ENCODE data around the gene CAPN12.

Gene CAPN12

DNA sequence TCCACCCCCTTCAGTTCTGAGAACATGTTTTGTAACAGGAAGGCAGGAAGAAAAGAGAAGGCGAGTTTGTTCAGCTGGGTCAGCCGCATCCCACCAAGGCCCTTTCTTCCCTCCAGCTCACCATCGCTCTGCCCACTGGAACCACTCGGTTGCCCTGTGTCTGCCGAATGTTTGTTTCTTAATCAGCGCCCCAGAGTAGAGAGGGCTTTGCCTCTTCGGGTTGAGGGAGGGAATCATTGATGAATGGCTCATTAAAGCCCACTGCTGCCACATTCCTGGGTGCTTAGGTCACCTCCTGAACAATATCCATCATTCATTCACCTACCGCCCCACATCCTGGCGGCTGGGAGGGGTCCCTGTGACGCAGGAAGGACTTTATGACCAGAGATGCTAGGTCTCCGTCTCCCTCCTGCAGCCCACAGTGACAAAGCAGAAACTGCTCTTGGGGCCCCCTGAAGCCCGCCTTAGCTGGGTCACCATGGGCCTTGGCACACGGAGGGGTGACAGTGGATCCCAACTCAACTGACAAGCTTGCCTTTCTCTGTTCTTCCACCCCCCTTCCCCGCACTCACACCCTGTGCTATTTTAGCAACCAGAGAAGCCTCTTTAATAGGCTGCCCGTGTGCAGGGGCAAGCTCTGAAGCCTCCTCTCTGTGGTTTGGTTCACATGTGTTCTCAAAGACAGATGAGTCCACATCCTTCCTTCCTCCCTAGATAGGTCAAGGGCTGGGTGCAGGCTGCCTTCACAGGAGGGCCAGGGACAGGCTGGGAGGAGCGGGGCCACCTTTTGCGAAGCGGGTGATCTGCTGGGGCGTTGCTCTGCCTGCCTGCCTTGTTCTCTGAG lies 50.7 kb downstream of the CAPN12 start:
- peak; percentile 97 for DNase-seq

DNA sequence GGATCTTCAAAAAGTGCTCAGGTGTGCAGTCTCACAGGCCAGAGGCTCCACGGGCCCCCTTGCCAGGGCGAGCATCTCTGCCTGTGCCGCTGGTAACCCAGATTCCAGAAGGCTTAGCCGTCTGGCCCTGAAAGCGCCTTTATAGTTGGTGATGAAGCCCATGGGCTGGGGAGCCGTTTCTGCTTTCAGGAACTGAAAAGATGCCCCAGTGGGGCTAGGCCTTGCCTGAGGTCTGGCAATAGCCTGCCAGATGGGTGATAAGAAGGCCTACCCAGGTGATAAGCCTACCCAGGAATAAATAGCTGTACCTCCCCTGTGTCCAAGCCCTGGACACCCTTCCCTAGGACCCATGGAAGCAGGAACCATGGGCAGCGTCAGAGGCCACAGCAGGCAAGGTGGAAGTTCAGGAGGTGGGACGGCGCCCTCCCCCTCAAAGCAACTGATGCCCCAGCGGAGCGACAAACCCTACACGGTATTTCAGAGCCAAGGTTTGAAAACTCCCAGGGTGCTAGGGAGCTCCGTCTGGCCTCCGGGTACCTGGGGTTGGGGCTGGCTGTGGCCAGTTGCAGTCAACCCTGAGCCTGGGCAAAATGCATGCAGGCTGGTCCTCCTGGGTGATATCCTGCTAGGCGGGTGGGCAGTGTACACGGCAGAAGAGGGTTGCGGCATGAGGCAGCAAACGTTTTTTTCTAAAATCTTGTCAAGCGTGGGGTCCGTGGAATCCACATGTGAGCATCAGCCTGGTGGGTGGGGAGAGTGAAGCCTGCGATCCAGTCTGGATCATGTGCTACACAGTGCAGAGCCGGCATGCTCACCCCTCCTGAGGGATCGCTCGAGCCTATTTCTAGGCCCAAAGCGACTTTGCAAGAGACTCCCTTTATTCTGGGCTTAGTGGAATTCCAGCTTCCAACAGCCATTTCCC lies 51.6 kb downstream of the CAPN12 start:
- no peak for DNase-seq

DNA sequence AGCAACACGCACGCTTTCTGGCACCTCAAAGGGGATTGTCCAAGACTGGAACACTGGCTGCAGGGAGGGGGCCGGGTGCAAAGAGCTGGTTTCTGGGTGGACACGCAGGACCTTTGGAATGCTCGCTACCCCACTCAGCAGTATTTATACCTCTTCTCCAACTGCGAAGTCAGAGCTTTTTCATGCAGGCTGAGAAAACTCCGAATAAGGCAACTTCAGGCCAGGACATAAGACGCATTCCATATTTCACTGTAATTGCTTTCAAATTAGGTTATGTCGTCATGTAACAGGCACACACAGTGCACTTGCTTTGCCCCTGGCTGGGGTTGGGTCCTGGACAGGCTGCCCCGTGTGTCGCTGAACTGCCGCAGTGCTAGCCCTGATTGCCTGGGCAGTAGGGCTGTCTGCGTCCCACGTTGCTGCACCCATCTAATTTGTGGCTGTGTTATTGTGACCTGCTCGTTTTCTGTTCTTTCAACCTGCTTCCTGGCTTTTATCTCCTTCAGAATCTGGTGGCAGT lies 52.3 kb downstream of the CAPN12 start:
- no peak for DNase-seq

DNA sequence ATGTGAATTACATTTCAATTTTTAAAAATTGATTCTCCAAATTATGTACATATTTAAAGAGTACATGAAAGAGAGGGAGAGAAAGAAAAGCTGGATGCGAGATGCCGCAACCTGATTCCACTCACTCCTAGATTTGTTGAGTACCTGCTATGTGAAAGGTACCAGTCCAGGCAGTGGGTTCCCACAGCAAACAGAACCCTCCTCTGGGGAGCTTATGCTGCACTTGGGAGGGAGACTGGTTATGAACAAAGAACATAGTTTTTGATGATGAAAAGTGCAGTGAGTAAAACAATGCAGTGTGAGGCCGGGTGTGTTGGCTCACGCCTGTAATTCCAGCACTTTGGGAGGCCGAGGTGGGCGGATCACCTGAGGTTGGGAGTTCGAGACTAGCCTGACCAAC lies 53.4 kb downstream of the CAPN12 start:
- no peak for DNase-seq

DNA sequence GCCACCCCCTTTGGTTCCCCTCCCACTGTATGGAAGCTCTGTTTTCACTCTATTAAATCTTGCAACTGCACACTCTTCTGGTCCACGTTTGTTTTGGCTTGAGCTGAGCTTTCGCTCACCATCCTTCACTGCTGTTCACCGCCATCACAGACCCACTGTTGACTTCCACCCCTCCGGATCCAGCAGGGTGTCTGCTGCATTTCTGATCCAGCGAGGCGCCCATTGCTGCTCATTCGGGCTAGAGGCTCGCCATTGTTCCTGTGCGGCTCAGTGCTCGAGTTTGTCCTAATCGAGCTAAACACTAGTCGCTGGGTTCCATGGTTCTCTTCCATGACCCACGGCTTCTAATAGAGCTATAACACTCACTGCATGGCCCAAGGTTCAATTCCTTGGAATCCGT lies 54.1 kb downstream of the CAPN12 start:
- DNase-seq: no peak

DNA sequence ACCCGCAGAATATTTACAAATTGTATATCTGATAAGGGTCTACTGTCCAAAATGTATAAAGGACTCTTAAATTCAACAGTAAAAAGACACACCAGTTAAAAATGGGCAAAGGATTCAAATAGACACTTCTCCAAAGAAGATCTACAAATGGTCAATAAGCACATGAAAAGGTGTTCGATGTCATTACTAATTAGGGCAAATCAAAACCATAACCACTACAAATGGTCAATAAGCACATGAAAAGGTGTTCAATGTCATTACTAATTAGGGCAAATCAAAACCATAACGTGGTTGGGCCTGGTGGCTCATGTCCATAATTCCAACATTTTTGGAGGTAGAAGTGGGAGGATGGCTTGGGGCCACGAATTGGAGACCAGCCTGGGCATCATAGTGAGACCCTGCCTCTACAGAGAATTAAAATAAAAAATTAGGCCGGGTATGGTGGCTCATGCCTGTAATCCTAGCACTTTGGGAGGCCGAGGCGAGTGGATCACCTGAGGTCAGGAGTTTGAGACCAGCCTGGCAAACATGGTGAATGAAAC lies 56.4 kb downstream of the CAPN12 start:
- no peak for DNase-seq

DNA sequence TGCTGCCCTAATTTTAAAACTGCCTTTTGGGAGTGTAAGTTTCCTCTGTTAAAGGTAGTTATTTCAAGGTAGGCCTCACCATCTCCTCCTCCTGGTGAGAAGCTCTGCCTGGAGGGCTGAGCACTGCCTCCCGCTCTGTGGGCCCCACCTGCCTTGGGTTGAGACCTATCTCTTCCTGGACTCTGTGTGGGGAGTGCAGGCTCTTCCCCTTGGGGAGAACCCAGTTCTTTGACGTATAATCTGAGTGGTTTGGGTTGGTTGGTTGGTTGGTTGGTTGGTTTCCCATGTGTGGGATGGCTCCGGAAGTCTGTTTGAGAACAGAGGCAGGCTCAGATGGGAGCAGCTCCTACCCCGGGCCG lies 57.8 kb downstream of the CAPN12 start:
- no peak for DNase-seq

DNA sequence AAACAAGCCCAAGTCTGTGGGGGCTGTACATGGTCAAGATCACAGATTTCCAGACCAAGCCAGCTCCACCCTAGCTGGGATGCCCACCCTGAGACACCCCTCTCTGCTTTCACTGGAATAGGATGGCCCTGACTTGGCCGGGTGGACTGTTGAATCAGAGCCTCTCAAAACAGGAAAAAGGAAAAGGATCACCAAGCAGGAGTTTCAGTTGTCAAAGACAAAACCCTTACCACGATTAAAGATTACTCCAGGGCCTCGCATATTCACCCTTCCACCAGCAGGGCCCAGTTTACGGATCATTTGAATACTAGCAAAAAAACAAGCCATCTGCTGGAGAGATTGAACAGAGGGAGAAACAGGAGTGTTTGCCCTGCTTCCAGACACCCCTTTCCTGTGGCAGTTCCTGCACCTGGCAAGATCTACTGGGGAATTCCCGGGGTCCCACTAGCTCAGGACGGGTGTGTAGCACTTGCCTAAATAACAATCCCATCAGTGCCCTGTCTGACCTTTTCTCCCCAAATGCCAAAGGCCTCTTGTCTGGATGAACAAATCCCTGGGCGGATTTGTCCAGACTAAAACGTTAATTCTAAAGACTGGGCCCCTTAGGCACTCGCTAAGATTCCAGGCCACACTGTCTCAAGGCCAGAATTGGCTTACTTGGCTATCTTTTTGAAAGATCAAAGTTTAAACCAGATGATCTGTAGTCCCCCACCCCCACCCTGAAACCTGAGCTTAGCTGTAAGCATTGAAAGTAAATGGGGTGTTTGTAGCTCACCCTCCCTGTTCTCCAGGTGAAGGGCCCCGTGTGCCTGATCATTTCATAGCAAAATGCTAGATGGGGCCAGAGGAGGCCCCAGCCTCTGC lies 58.4 kb downstream of the CAPN12 start:
- no peak for DNase-seq

DNA sequence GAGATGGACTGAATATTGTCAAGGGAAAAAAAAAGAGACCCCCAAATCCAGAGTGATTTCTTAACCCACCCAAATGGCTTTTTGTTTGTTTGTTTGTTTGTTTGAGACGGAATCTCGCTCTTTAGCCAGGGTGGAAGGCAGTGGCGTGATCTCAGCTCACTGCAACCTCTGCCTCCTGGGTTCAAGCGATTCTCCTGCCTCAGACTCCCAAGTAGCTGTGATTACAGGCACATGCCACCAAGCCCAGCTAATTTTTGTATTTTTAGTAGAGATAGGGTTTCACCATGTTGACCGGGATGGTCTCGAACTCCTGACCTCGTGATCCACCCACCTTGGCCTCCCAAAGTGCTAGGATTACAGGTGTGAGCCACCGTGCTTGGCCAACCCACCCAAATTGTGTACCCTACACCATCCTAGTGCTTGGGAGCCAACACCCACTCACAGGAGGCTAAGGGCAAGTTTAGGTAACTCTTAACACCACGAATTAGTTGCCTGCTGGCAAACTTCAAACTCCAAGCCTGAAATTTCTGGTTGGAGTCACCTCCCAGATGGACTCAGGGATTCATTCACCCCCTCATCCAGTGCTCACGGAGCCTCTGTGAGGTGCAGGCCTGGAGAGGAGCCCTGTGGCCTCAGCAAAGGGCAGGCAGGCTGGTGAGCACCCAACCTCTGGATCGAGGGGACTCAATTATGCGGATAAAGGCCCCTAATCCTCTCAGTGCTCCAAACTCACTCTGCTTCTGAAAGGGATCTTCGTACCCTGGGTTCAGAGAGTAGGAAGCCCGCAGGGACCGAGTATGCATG lies 59.2 kb downstream of the CAPN12 start:
- no peak for DNase-seq

DNA sequence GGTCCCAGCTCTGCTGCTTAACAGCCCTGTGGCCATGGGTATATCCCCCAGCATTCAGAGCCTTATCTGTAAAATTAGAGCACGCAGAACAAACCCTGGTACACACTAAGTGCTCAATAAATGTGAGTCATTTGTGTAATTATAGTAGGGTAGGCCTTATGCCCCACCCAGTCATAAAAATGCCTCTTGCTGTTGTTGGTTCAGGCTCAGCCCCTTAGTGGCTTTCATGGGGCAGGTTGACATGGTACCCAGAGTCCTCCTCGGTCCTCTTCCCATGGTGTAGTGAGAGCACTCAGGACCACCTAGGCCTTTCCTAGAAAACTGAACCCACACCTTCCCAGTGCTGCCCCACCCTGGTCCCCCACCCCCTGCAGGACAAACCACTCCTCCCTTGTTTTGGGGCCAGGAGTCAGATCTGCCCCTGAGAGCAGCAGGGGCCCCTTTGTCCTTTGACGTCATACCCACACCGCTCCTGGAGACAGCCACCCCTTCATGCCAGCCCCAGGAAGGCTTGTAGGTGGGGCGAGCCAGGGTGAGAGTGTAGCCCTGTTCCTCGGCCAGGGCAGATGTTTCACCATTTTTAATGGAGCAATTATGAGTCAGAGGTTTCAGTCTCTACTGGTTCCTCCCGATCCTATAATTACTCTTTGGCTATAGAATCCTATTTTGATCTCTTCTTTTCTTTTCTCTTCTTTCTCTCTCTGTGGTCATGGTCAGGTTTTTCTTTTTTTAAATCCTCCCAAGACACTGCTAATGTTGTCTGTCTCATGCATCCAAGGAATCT lies 60.0 kb downstream of the CAPN12 start:
- DNase-seq: no peak

DNA sequence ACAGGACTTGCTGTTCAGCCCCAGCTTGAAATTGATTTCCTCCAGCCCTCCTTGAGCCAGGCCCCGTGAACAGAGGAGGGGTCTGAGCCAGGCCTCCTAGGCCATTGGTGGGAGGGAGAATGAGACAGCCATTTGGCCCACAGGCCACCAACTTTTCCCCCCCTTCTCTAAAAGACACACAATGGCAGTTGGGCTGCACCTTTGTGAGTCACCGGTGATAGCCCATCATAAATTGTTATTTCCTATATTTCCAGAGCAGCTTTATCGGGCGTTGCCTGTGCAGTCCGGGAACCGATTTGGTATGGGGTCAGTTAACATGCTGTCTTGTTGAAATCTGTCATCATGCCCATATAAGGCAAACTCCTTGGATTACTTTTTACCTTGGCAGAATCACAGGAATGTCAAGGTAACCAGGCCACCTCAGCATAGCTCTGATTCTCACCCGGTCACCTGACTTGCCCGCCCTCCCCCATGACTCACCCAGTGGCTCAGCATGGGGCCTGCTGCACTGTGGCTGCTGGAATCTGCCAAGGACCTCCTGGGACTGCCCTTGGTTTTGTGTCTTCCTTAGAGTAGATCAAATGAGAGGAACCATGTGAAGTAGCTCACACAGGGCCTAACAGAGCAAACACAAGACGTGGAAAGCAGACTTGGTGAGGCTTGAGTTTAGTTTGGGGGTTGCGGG lies 60.7 kb downstream of the CAPN12 start:
- peak; percentile 90 for DNase-seq

DNA sequence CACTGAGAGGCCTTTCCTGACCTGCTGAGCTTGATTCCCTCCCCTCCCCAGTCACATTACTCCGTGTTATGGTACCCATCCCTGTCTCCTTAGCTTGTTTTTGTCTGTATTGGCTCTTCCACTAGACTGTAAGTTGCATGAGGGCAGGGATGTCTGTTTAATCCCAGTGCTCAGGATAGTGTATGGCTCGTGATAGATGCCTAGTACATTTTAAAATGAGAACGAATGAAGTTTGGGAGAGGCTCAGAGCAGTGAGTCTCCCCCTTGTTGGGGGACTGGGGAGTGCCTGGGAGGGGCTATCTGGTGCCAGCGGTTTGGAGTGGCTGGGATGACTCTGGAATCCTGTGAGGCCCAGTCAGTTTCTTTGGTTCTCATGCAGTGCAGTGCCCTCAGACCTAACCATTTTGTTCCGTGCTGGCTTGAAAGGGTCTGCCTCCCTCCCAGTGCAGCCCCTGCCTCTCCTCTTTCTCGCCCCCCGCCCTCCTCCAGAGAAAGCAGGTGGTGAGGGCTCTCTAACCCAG lies 61.3 kb downstream of the CAPN12 start:
- DNase-seq: no peak

DNA sequence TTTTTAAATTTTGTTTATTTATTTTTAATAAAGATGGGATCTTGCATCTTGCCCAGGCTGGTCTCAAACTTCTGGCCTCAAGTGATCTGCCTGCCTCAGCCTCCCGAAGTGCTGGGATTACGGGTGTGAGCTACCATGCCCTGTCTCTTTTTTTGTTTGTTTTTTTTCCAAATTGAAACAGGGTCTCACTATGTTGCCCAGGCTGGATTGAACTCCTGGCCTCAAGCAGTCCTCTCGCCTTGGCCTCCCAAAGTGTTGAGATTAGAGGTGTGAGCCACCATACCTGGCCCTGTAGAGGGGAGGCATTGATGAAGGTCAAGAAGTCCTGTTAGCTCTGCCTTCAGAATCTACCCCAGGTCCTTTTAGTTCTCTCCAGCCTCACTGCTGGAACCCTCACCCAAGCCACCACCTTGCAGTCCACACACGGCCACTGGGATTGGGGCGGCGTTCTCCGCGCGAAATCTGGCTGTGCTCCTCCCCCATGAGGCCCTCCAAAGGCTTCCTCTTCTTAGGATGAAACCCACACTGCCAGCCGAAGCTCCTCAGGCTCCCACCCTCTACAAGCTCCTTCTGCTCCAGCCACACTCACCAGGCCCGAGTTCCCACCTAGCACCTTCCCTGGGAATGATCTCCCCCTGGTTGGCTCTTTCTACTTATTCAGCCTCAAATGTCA lies 61.9 kb downstream of the CAPN12 start:
- no peak for DNase-seq

All from 8988T (cell line).